Stimulated activated CD4-positive, alpha-beta T cell treated with anti-CD3 and anti-CD28 coated beads, Interleukin-1b, Interleukin-23, amount 100 ng/mL, for 1 hour (primary cell): ENCODE measurements around the gene SETSIP.
"Not testable (repeated sequence)": the region's sequence is repeated elsewhere in the genome, so short reads cannot be mapped to it uniquely, and the experiment has no call there.

Source experiments
- DNase-seq, 2 donors: peaks; one replicate each; pipeline ENCODE4 v3.0.0-alpha.2; 2020; ENCODE audit warnings: low read depth in 2 of 2

SETSIP gene

GRCh38 chr1:92051948-92052347 lies 23.3 kb downstream of the SETSIP start:
- DNase-seq: no peak

- DNase-seq: no peak
These were observed 29.3 kb downstream of the SETSIP start for GRCh38 chr1:92045766-92046495.

- no peak for DNase-seq
These were observed 31.6 kb downstream of the SETSIP start for GRCh38 chr1:92043621-92044020.

GRCh38 chr1:92040971-92041370 lies 34.2 kb downstream of the SETSIP start:
- no peak for DNase-seq

- no peak for DNase-seq
These were observed 36.4 kb downstream of the SETSIP start for GRCh38 chr1:92038695-92039346.

DNA sequence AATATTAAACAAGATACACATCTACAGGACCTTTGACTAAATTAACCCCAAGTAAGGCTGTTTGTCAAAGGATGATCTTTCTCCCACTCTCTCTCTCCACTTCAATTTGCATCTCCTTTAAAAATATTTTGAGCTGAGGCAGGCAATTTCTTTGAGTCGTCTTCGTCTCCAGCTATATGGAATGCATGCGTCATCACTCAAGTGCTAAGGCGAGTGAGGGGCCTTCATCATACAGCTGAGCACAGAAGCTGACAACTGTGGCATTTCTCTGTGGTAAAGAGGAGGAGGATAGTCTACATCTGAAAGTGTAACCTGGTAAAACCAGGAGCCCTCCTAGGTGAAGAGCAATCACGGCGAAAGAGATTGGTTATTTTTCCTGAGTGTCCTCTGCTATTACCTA lies 37.8 kb downstream of the SETSIP start:
- DNase-seq: no peak

GRCh38 chr1:92031281-92032110 lies 43.7 kb downstream of the SETSIP start:
- DNase-seq: no peak

DNA sequence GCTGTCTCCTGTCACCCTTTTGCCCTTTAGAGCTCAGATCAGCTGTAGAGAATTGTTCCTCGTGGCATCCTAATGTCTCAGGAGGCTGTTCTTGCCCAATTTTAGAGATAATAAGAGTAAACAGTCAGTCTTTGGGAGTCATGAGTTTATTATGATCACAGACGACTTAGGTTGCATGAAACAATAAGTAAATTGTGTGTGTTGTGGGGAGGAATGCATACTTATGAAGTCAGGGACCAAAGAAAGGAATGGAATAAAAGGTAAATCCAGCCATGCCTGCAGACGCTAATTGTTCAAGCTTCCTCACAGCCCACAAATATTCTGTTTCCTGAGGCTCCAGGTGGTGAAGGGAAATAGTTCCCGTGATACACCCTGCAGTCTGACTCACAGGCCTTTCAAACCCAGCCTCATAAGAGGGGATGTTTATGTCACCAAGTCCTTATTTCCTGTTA lies 44.5 kb downstream of the SETSIP start:
- DNase-seq: no peak

DNA sequence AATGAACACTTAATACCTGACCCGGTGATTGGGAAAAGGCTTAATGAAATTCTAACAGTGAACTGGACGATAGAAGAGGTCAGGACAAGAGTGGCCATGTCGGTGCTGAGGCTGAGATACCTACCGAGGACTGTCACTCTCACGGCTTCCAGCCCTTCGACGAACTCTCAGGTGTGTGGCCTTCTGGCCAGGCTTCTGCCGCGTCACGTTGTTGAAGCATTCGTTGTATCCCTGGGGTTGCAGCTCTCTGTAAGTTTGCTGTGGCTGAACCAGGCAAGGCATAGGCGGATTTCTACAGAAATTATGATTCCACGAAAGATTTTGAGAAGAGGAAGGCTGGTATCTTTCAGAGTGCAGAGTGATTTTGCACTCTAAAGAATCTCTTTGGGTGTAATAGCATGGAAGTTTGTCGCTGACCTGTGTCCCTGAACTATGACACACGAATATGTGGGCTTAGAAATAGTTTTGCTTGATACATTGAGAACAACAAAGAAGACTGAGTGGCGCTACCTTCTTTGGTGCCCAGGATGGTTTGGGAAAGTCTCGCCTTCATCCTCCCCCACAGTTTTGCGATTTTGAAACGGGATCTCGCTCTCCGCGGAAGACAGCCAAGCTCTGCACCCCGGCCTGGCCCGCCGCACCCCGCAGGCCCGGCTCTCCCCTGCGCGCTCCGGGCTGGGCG lies 45.8 kb downstream of the SETSIP start:
- no peak for DNase-seq

- DNase-seq: no peak
These were observed 48.4 kb downstream of the SETSIP start for GRCh38 chr1:92026806-92027205.

GRCh38 chr1:92026042-92026441 lies 49.2 kb downstream of the SETSIP start:
- not testable (repeated sequence) for DNase-seq
